T-helper 1 cell (primary cell): ENCODE measurements around the gene KRT15.

Source experiments
- DNase-seq, 5 donors: peaks; one replicate each; pipeline ENCODE4 v3.0.0-alpha.2; 2012 to 2020

KRT15 gene

GRCh38 chr17:41523787-41524186 lies 5.1 kb upstream of the KRT15 start:
- DNase-seq, result no peak

DNA sequence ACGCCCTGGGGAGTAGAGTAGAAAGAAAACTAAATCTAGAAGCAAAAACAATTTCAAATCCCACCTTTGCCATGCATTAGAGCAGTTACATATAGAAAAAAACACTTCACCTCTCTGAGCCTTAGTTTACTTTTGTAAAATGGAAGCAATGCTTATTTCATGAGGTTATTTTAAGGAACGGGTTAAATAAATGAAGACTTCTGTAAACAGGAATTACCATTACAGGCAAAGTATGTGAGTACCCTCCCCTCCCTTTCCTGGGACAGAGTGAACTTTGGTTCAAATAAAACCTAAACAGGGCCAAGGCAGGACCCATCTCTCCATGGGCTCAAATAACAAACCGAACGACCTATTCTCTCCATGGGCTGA lies 4.5 kb upstream of the KRT15 start:
- no peak for DNase-seq

- DNase-seq, result no peak
These were observed 3.9 kb upstream of the KRT15 start for GRCh38 chr17:41522301-41523224.

GRCh38 chr17:41521574-41522261 lies 3.0 kb upstream of the KRT15 start:
- no peak for DNase-seq

GRCh38 chr17:41520821-41521521 lies 2.3 kb upstream of the KRT15 start:
- DNase-seq, result no peak

GRCh38 chr17:41519501-41520224 lies 973 bp upstream of the KRT15 start:
- DNase-seq, result no peak

DNA sequence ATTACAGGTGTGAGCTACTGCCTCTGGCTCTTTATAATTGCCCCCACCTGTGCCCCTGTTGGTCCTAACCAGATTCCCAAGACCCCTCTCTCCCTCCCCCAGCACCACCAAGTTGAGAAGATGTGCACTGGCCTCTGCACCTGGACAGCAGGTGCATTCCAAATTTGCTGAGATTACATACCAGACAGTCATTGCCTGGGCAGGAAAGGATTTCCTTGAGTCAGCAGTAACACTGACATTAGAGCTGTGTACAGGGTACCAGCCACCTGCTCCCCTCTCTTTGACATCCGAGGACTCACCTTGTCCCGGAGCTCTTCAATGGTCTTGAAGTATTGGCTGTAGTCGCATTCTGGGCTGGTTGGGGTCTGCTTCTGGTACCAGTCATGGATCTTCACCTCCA lies 659 bp downstream of the KRT15 start:
- no peak for DNase-seq

DNA sequence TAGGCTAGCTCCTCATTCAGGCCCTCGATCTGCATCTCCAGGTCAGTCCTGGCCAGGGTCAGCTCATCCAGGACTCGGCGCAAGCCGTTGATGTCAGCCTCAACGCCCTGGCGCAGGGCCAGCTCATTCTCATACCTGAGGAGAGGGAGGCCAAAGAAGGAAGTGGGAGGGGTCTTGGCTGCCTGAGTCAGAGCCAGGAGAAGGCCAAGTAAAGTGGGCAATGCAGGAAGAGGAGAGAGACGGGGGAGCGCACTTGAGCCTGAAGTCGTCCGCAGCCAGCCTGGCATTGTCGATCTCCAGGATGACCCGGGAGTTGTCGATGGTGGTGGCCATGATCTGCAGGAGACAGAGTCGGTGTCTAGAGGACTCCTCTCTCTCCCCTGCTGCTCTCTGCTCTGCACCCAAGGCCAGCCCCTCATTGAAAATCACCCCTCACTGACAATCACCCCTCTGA lies 1.8 kb downstream of the KRT15 start:
- DNase-seq, result no peak

DNA sequence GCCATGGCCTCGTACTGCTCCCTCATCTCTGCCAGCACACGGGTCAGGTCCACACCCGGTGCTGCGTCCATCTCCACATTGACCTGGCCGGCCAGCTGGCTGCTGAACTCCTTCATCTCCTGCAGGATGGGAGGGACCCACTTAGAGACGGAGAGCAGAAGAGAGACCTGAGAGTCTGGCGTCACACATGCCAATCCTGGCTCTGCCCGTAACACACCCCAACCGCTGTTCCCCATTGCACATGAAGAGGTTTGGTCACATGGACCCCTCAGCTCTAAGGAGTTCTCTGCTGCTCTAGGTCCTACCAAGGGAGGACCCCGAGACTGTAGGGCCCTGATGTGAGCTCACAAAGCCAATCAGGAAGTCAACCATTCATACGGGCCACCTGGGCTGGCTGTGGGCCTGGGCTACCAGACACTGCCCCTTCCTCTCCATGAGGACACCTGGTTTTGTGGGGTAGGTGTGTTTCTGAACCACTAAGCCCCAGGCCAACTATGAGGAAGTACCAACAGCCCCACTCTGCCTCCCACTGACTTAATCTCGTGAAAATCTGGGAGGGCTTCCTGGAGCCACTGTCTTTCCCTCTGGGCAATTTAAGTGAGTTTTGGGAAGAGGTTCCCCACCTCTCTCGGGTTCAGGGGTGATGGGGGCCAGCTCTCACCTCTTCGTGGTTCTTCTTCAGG lies 2.4 kb downstream of the KRT15 start:
- no peak for DNase-seq

DNA sequence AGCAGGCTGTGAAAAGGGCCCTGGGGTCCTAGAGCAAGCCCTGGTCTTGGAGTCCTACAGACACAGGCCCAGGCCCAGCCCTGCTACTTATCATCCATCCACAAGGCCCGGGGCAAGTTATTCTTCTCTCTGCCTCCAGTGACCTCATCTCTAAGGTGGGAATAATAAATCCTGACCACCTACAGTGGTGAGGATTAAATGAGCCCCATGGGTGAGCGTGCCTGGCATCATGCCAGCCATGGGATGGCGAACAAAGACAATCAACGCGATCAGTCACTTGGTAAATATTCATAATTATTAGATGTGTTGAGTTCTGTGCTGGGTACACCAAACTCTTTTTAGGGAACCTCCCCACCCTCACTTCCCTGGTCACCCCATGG lies 5.5 kb downstream of the KRT15 start:
- DNase-seq, result no peak

DNA sequence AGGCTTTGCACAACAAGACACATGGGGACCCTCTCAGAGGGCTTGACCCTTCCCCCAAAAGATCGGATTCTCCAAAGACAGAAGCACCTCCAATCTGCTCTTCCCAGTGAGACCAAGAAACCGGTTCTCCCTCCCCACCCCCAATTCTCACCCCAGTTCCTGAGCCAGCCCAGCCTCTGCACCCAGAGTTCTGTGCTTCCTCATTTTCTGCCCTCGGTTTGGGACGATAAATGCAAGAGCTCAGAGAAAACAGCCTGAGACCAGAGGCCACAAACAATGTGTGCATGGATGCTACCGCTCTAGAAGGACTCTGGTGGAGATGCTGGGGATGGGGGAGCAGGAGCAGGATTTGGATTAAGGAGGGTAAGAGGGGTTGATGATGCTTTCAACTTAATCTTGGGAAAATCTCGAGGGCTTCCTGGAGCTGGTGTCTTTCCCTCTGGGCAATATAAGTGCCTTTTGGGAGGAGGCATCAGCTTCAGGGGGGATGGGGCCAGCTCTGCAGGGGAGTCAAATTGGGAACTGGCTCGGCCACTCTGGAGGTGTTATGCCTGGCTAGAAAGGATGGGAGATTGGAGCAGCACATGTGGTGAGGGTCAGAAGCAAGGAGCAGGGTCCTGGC lies 6.0 kb downstream of the KRT15 start:
- no peak for DNase-seq

- DNase-seq, result no peak
These were observed 7.0 kb downstream of the KRT15 start for GRCh38 chr17:41511716-41512115.

DNA sequence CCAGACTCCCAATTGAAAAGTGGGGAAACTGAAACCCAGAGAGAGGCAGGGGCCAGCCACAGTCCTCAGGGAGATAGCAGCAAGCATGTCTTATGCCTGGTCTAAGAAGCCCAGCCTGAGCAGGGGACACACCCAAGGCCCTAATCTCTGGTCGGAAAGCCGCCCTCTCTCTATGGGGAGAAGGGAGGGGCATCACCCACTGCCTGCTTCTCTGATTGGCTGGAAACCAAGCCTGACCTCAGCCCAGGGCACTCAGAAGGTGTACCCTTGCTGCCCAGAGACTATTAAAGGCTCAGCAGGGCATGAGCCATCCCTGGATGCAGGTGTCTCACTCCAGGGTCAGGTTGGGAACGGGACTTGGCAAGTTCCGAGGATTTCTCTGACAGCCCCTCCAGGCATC lies 7.6 kb downstream of the KRT15 start:
- DNase-seq, result no peak

- no peak for DNase-seq
These were observed 8.2 kb downstream of the KRT15 start for GRCh38 chr17:41510251-41511065.

GRCh38 chr17:41507315-41507880 lies 11.3 kb downstream of the KRT15 start:
- no peak for DNase-seq

GRCh38 chr17:41505809-41506767 lies 12.6 kb downstream of the KRT15 start:
- DNase-seq, result no peak

DNA sequence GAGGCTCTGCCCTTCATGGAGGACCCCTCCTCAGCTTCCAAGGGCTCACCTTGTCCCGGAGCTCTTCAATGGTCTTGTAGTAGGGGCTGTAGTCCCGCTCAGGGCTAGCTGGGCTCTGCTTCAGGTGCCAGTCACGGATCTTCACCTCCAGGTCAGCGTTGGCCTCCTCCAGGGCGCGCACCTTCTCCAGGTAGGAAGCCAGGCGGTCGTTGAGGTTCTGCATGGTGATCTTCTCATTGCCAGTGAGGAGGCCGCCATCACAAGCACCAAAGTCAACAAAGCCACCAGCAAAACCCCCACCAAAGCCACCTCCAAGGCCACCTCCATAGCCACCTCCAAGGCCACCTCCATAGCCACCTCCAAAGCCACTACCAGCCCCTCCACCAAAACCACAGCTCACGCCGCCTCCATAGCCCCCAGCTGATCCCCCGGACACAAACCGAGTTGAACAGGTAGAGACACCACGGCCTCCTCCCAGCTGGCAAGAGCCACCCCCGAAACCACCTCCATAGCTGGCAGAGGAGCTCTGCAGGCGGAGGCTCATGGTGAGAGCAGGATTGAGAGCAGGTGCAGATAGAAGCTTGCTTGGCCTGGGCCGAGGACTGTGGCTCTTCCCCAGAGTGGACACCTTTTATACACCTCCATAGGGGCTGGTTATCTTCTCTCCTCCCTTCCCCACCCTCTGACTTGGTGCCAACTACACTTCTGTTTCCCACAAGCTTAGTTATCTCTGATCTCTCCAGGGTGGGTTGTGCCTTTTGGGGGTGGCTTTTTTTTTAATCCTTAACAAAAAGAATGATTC lies 13.5 kb downstream of the KRT15 start, which contains the start of gene KRT13:
Gene KRT13, minus strand, starts transcription at position 606 of the 802 bp plus-strand sequence. Its CDS starts 62 bp downstream, at position 544.
- no peak for DNase-seq
